Measurements from ENCODE around the gene UCHL5.

UCHL5 gene

DNA sequence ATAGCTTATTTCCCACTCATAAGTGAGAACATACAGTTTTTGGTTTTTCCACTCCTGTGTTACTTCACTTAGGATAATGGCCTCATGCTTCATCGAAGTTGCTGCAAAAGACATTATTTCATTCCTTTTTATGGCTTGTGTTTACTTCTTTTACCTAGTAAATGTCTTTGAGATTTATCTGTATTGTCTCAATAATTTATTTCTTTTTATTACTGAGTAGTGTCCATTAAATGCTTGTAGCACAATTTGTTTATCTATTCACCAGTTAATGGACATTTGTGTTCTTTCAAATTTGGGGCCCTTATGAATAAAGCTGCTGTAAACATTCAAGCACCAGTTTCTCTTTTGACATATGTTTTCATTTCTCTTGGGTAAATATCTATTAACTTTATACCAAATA, 86.0 kb downstream of the UCHL5 start:
- no peaks in the 10 kb centered on the region for H3K4me1 ChIP-seq
- TF ChIP-seq, protein P1, sequence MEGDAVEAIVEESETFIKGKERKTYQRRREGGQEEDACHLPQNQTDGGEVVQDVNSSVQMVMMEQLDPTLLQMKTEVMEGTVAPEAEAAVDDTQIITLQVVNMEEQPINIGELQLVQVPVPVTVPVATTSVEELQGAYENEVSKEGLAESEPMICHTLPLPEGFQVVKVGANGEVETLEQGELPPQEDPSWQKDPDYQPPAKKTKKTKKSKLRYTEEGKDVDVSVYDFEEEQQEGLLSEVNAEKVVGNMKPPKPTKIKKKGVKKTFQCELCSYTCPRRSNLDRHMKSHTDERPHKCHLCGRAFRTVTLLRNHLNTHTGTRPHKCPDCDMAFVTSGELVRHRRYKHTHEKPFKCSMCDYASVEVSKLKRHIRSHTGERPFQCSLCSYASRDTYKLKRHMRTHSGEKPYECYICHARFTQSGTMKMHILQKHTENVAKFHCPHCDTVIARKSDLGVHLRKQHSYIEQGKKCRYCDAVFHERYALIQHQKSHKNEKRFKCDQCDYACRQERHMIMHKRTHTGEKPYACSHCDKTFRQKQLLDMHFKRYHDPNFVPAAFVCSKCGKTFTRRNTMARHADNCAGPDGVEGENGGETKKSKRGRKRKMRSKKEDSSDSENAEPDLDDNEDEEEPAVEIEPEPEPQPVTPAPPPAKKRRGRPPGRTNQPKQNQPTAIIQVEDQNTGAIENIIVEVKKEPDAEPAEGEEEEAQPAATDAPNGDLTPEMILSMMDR (IDR thresholded peaks at IDR 0.05) = no peak
- H3K4me2 ChIP-seq (ENCODE audit: low read length) = no peak overlapping the region
- H3K27ac ChIP-seq = no peak overlapping the region
- no peaks in the 10 kb centered on the region for H3K36me3 ChIP-seq (ENCODE audit: control insufficient read depth, insufficient read depth, low read length)
- no peak overlapping the region for H3K9ac ChIP-seq
- no peaks in the 10 kb centered on the region for H3K27me3 ChIP-seq (ENCODE audit: control insufficient read depth, insufficient read depth, low read length)
- no peak overlapping the region for H3K4me3 ChIP-seq (ENCODE audit: low read depth, low read length)
- no peaks in the 10 kb centered on the region for H3K79me2 ChIP-seq
- H3K9me3 ChIP-seq (ENCODE audit: control insufficient read depth, low read length) = no peaks in the 10 kb centered on the region
- no peak overlapping the region for H2AFZ ChIP-seq

GRCh38 chr1:192969091-192969490, 90.1 kb downstream of the UCHL5 start:
- H3K27ac ChIP-seq = no peak overlapping the region
- TF ChIP-seq, protein P1 (IDR thresholded peaks at IDR 0.05) = no peak
- no peaks in the 10 kb centered on the region for H3K9me3 ChIP-seq (ENCODE audit: control insufficient read depth, low read length)
- no peak overlapping the region for H3K4me2 ChIP-seq (ENCODE audit: low read length)
- H3K79me2 ChIP-seq = no peaks in the 10 kb centered on the region
- H3K9ac ChIP-seq = no peak overlapping the region
- no peaks in the 10 kb centered on the region for H3K4me1 ChIP-seq
- H2AFZ ChIP-seq = no peak overlapping the region
- no peaks in the 10 kb centered on the region for H3K36me3 ChIP-seq (ENCODE audit: control insufficient read depth, insufficient read depth, low read length)
- no peak overlapping the region for H3K4me3 ChIP-seq (ENCODE audit: low read depth, low read length)
- H3K27me3 ChIP-seq (ENCODE audit: control insufficient read depth, insufficient read depth, low read length) = no peaks in the 10 kb centered on the region

DNA sequence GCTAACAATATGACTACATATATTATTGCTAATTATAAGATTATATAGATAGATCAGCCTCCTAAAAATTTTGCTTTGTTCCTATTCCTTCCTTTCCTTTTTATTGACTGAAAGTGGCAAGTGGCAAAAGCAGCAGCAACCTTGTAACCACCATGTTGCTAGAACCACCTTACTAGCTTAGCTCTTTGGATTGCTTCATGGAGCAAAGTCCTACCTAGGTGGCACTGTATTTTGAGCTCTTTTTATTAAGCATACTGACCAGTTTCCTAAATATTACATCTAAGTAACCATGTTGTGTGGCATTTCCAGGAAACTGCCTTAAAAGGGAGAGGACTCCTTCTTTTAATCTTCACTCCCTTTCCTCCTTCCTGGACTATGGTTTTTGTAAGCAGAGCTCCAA, 90.8 kb downstream of the UCHL5 start:
- no peaks in the 10 kb centered on the region for H3K36me3 ChIP-seq (ENCODE audit: control insufficient read depth, insufficient read depth, low read length)
- no peak overlapping the region for H3K4me3 ChIP-seq (ENCODE audit: low read depth, low read length)
- no peak overlapping the region for H3K9ac ChIP-seq
- no peaks in the 10 kb centered on the region for H3K27me3 ChIP-seq (ENCODE audit: control insufficient read depth, insufficient read depth, low read length)
- H3K4me2 ChIP-seq (ENCODE audit: low read length) = no peak overlapping the region
- H2AFZ ChIP-seq = no peak overlapping the region
- H3K79me2 ChIP-seq = no peaks in the 10 kb centered on the region
- no peaks in the 10 kb centered on the region for H3K4me1 ChIP-seq
- H3K9me3 ChIP-seq (ENCODE audit: control insufficient read depth, low read length) = no peaks in the 10 kb centered on the region
- TF ChIP-seq, protein P1 (IDR thresholded peaks at IDR 0.05) = no peak
- H3K27ac ChIP-seq = no peak overlapping the region

DNA sequence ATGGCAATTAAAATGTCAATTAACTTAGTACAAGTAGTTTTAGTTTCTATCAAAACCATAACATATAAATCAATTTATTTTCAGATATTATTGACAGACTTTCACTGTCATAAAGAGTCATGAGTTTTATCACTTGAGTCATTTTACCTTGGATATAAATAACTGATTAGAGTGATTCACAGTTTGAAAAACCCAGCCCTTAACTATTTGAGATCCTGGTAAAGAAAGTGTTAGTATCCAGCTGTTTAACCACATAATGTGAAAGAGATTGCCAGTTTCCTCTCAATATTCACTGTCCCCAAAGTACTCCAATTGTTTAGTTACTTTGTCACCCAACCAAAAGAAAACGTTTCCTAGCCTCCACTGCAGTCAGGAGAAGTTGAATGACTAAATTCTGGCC, 91.3 kb downstream of the UCHL5 start:
- TF ChIP-seq, protein P1 (IDR thresholded peaks at IDR 0.05) = no peak
- no peaks in the 10 kb centered on the region for H3K27me3 ChIP-seq (ENCODE audit: control insufficient read depth, insufficient read depth, low read length)
- H3K4me3 ChIP-seq (ENCODE audit: low read depth, low read length) = no peak overlapping the region
- no peaks in the 10 kb centered on the region for H3K9me3 ChIP-seq (ENCODE audit: control insufficient read depth, low read length)
- H3K27ac ChIP-seq = no peak overlapping the region
- no peaks in the 10 kb centered on the region for H3K4me1 ChIP-seq
- H3K9ac ChIP-seq = no peak overlapping the region
- H3K4me2 ChIP-seq (ENCODE audit: low read length) = no peak overlapping the region
- H3K79me2 ChIP-seq = no peaks in the 10 kb centered on the region
- H3K36me3 ChIP-seq (ENCODE audit: control insufficient read depth, insufficient read depth, low read length) = no peaks in the 10 kb centered on the region
- no peak overlapping the region for H2AFZ ChIP-seq

- TF ChIP-seq, protein P1 (IDR thresholded peaks at IDR 0.05) = no peak
- H3K9ac ChIP-seq = no peak overlapping the region
- H3K9me3 ChIP-seq (ENCODE audit: control insufficient read depth, low read length) = no peaks in the 10 kb centered on the region
- no peak overlapping the region for H3K4me3 ChIP-seq (ENCODE audit: low read depth, low read length)
- H3K27me3 ChIP-seq (ENCODE audit: control insufficient read depth, insufficient read depth, low read length) = no peaks in the 10 kb centered on the region
- H3K27ac ChIP-seq = no peak overlapping the region
- no peak overlapping the region for H3K4me2 ChIP-seq (ENCODE audit: low read length)
- no peaks in the 10 kb centered on the region for H3K36me3 ChIP-seq (ENCODE audit: control insufficient read depth, insufficient read depth, low read length)
- no peaks in the 10 kb centered on the region for H3K79me2 ChIP-seq
- H2AFZ ChIP-seq = no peak overlapping the region
- no peaks in the 10 kb centered on the region for H3K4me1 ChIP-seq
These were observed 91.8 kb downstream of the UCHL5 start for GRCh38 chr1:192967211-192967877.
